ENCODE measurements around the gene SLC9A1. TPM values are rescaled to one million over a fixed set of nuclear protein-coding genes. Genes with fewer than 3 reads are reported as not detected.

The SLC9A1 gene
- total and polyA plus RNA-seq, 2 donors (not counting 1 experiment from before 2014, with no cell fraction given) = 7.3 to 22.5 TPM

- ChIA-PET CTCF (interaction anchor here (0.7 to 2.2 kb wide), 7 partner anchors 9 to 142 kb away, joined by 3 to 7 read pairs (median 4); no protein-coding TSS in a partner anchor), POLR2A (interaction anchor here (0.5 to 1.1 kb wide), 3 partner anchors 9 to 682 kb away, joined by 7 to 14 read pairs (median 9); no protein-coding TSS in a partner anchor)
- peaks cover 69% of the 10 kb centered on the region for H3K4me1 Mint-ChIP-seq
- Histone ChIP-seq H3K36me3 (replicated peaks in 1 of 2; ENCODE audit: control extremely low read depth in 1 of 2, control insufficient read depth in 1 of 2, extremely low read depth in 1 of 2, insufficient read depth in 2 of 2, low read length in 1 of 2) (no peaks in the 10 kb centered on the region), H3K79me2 (ENCODE audit: control insufficient read depth, insufficient read depth, low read length) (peaks cover 49% of the 10 kb centered on the region), H3K4me3 (ENCODE audit: control extremely low read depth in 1 of 5, extremely low read depth in 1 of 5, insufficient read depth in 1 of 5, low read depth in 2 of 5, low read length in 4 of 5) (no peak overlapping the region), H3K9me3 (ENCODE audit: control extremely low read depth in 1 of 3, control insufficient read depth in 2 of 3, insufficient read depth in 1 of 3, low read length in 2 of 3) (no peaks in the 10 kb centered on the region), H3K27ac (ENCODE audit: low read length in 2 of 2) (no peak overlapping the region), H3K9ac (ENCODE audit: low read length) (peak overlapping the region; percentile 16), H3K4me1 (ENCODE audit: control insufficient read depth in 2 of 2, insufficient read depth in 2 of 2, low read length in 2 of 2) (peaks cover 28 to 58% of the 10 kb centered on the region in 2 donors), H4K20me1 (ENCODE audit: control insufficient read depth, insufficient read depth, low read length, poor library complexity, severe bottlenecking) (no peaks in the 10 kb centered on the region), H2AFZ (ENCODE audit: insufficient read depth, low read depth, low read length, poor library complexity, severe bottlenecking) (no peak overlapping the region), H3K27me3 (replicated peaks in 1 of 4; ENCODE audit: control extremely low read depth in 1 of 4, control insufficient read depth in 3 of 4, insufficient read depth in 4 of 4, low read length in 3 of 4) (no peaks in the 10 kb centered on the region), H3K4me2 (replicated peaks; ENCODE audit: low read depth, low read length, poor library complexity, severe bottlenecking) (peak overlapping the region; percentile 98)
- H3K27me3 Mint-ChIP-seq = no peaks in the 10 kb centered on the region
- 89% methylated on average over 5 of the region's 7 CpGs for WGBS (ENCODE audit: insufficient coverage)
- H3K9me3 Mint-ChIP-seq (ENCODE audit: insufficient read depth) = no peaks in the 10 kb centered on the region
- DNase-seq (no peak), ATAC-seq (ENCODE audit: low read depth) (no peak)
- intact Hi-C loops (cut with micrococcal nuclease) = no loop called here
- TF ChIP-seq EZH2 (IDR thresholded peaks at IDR 0.05; ENCODE audit: borderline replicate concordance, insufficient read depth, low read depth, low read length, poor library complexity, severe bottlenecking) = no peak
- TF ChIP-seq CTCF (IDR thresholded peaks at IDR 0.05) = no peak
- H3K4me3 Mint-ChIP-seq = peak overlapping the region; percentile 89
- H3K27ac Mint-ChIP-seq = no peak overlapping the region
These were observed 2.7 kb downstream of the SLC9A1 start for GRCh38 chr1:27152004-27152828.

GRCh38 chr1:27150641-27151040 is 4.3 kb downstream of the SLC9A1 start:
- H3K36me3 ChIP-seq (replicated peaks in 1 of 2; ENCODE audit: control extremely low read depth in 1 of 2, control insufficient read depth in 1 of 2, extremely low read depth in 1 of 2, insufficient read depth in 2 of 2, low read length in 1 of 2) = peaks cover 0 to 5% of the 10 kb centered on the region in 2 experiments
- DNase-seq = no peak
- H3K4me3 ChIP-seq (ENCODE audit: control extremely low read depth in 1 of 5, extremely low read depth in 1 of 5, insufficient read depth in 1 of 5, low read depth in 2 of 5, low read length in 4 of 5) = no peak overlapping the region
- H3K27me3 Mint-ChIP-seq = no peaks in the 10 kb centered on the region
- H3K9me3 Mint-ChIP-seq (ENCODE audit: insufficient read depth) = no peaks in the 10 kb centered on the region
- peaks cover 57% of the 10 kb centered on the region for H3K79me2 ChIP-seq (ENCODE audit: control insufficient read depth, insufficient read depth, low read length)
- H3K9me3 ChIP-seq (ENCODE audit: control extremely low read depth in 1 of 3, control insufficient read depth in 2 of 3, insufficient read depth in 1 of 3, low read length in 2 of 3) = no peaks in the 10 kb centered on the region
- H2AFZ ChIP-seq (ENCODE audit: insufficient read depth, low read depth, low read length, poor library complexity, severe bottlenecking) = no peak overlapping the region
- intact Hi-C loops (cut with micrococcal nuclease) = no loop called here
- peaks cover 66% of the 10 kb centered on the region for H3K4me1 Mint-ChIP-seq
- whole genome bisulfite sequencing (ENCODE audit: insufficient coverage) = 80% methylated on average over 2 of the region's 3 CpGs
- no peak overlapping the region for H3K27ac ChIP-seq (ENCODE audit: low read length in 2 of 2)
- peaks cover 27 to 54% of the 10 kb centered on the region in 2 donors for H3K4me1 ChIP-seq (ENCODE audit: control insufficient read depth in 2 of 2, insufficient read depth in 2 of 2, low read length in 2 of 2)
- no peak overlapping the region for H3K4me3 Mint-ChIP-seq
- H3K4me2 ChIP-seq (replicated peaks; ENCODE audit: low read depth, low read length, poor library complexity, severe bottlenecking) = no peak overlapping the region
- H3K27me3 ChIP-seq (replicated peaks in 1 of 4; ENCODE audit: control extremely low read depth in 1 of 4, control insufficient read depth in 3 of 4, insufficient read depth in 4 of 4, low read length in 3 of 4) = no peaks in the 10 kb centered on the region
- ChIA-PET CTCF (interaction anchor here (0.7 to 1.6 kb wide), 4 partner anchors 38 to 105 kb away, joined by 3 to 7 read pairs (median 4); no protein-coding TSS in a partner anchor), POLR2A (interaction anchor here (0.6 kb wide), 1 partner anchor 225 kb away, joined by 3 read pairs; no protein-coding TSS in a partner anchor)
- no peak for ATAC-seq (ENCODE audit: low read depth)
- no peak overlapping the region for H3K27ac Mint-ChIP-seq
- no peak overlapping the region for H3K9ac ChIP-seq (ENCODE audit: low read length)
- TF ChIP-seq EZH2 (IDR thresholded peaks at IDR 0.05; ENCODE audit: borderline replicate concordance, insufficient read depth, low read depth, low read length, poor library complexity, severe bottlenecking) = no peak
- H4K20me1 ChIP-seq (ENCODE audit: control insufficient read depth, insufficient read depth, low read length, poor library complexity, severe bottlenecking) = no peaks in the 10 kb centered on the region
